Hematopoietic multipotent progenitor cell treated with erythropoietin and hydrocortisone succinate and interleukin-3 and kit ligand, for 15 days (in vitro differentiated cells): ENCODE results near the gene SNX20.
A peak's percentile ranks its signal among the peaks of the same experiment; 100 is the strongest.

ENCODE experiments used
- DNase-seq: peaks from one replicate; pipeline ENCODE4 v3.0.0-alpha.2; 2015; ENCODE audit warnings: low spot score

SNX20 gene

GRCh38 chr16:50680556-50680893 is 587 bp downstream of the SNX20 start:
- no peak for DNase-seq

GRCh38 chr16:50679676-50680555 is 1.2 kb downstream of the SNX20 start:
- DNase-seq, result no peak

- DNase-seq, result no peak
These were observed 1.8 kb downstream of the SNX20 start for GRCh38 chr16:50679266-50679665.

GRCh38 chr16:50678531-50678930 is 2.6 kb downstream of the SNX20 start:
- DNase-seq, result no peak

- DNase-seq, result no peak
These were observed 3.8 kb downstream of the SNX20 start for GRCh38 chr16:50677351-50677750.

GRCh38 chr16:50676684-50677225 is 4.4 kb downstream of the SNX20 start:
- DNase-seq, result no peak

- DNase-seq, result no peak
These were observed 5.2 kb downstream of the SNX20 start for GRCh38 chr16:50675686-50676610.

GRCh38 chr16:50674831-50675230 is 6.3 kb downstream of the SNX20 start:
- DNase-seq, result no peak

GRCh38 chr16:50673496-50674275 is 7.4 kb downstream of the SNX20 start:
- no peak for DNase-seq

- peak; percentile 49 for DNase-seq
These were observed 9.4 kb downstream of the SNX20 start for GRCh38 chr16:50671644-50672260.

- DNase-seq, result no peak
These were observed 10.6 kb downstream of the SNX20 start for GRCh38 chr16:50670476-50670875.

GRCh38 chr16:50669741-50670140 is 11.4 kb downstream of the SNX20 start:
- no peak for DNase-seq

- DNase-seq, result no peak
These were observed 12.6 kb downstream of the SNX20 start for GRCh38 chr16:50668368-50669008.

- DNase-seq, result no peak
These were observed 13.4 kb downstream of the SNX20 start for GRCh38 chr16:50667497-50668367.

- no peak for DNase-seq
These were observed 14.2 kb downstream of the SNX20 start for GRCh38 chr16:50666658-50667496.

GRCh38 chr16:50665128-50665878 is 15.8 kb downstream of the SNX20 start:
- peak; percentile 79 for DNase-seq

GRCh38 chr16:50664270-50664669 is 16.8 kb downstream of the SNX20 start:
- no peak for DNase-seq

- DNase-seq, result no peak
These were observed 18.7 kb downstream of the SNX20 start for GRCh38 chr16:50662306-50662940.
